Smooth muscle cell (in vitro differentiated cells): Measurements from ENCODE around the gene TGM6. TPM values are rescaled to one million over a fixed set of nuclear protein-coding genes. Genes with fewer than 3 reads are reported as not detected.

Experiments used
- DNase-seq: peaks from one replicate; lab custom pipeline; 2025; ENCODE audit not compliant: unreplicated experiment; lab: John Stamatoyannopoulos, UW
- H2AFZ ChIP-seq: fragments of 200-600 bp; sonication (generic); 2 replicates; pipeline ENCODE4 v1.6.0; 2016; ENCODE audit warnings: antibody characterized with exemption, low read depth, mild to moderate bottlenecking
- H3F3A ChIP-seq: fragments of 200-600 bp; sonication (generic); 2 replicates; pipeline ENCODE4 v1.6.0; 2017; ENCODE audit warnings: antibody characterized with exemption, low read depth
- H3K27ac ChIP-seq: fragments of 200-600 bp; sonication (generic); 2 replicates; pipeline ENCODE4 v1.5.1; 2016; ENCODE audit warnings: low read depth, mild to moderate bottlenecking
- H3K27me3 ChIP-seq: fragments of 200-600 bp; sonication (generic); 2 replicates; pipeline ENCODE4 v1.6.1; 2016; ENCODE audit warnings: low read depth, mild to moderate bottlenecking
- H3K36me3 ChIP-seq: fragments of 200-600 bp; sonication (generic); 2 replicates; pipeline ENCODE4 v1.5.1; 2016; ENCODE audit warnings: low read depth
- H3K4me1 ChIP-seq: fragments of 200-600 bp; sonication (generic); 2 replicates; pipeline ENCODE4 v1.5.1; 2016; ENCODE audit warnings: low read depth
- H3K4me2 ChIP-seq: fragments of 200-600 bp; sonication (generic); 2 replicates; pipeline ENCODE4 v1.6.0; 2016; ENCODE audit warnings: mild to moderate bottlenecking
- H3K4me3 ChIP-seq: fragments of 200-600 bp; sonication (generic); 2 replicates; pipeline ENCODE4 v1.5.1; 2016; ENCODE audit warnings: mild to moderate bottlenecking
- H3K79me2 ChIP-seq: fragments of 200-600 bp; sonication (generic); 2 replicates; pipeline ENCODE4 v1.6.0; 2016; ENCODE audit warnings: low read depth, mild to moderate bottlenecking
- H3K9ac ChIP-seq: fragments of 200-600 bp; sonication (generic); 2 replicates; pipeline ENCODE4 v1.6.0; 2016; ENCODE audit warnings: low read depth
- H3K9me3 ChIP-seq: fragments of 200-600 bp; sonication (generic); replicated peaks from 2 replicates; pipeline ENCODE4 v1.5.1; 2016; ENCODE audit warnings: low read depth
- H4K20me1 ChIP-seq: fragments of 200-600 bp; sonication (generic); 2 replicates; pipeline ENCODE4 v1.6.0; 2016; ENCODE audit warnings: low read depth
- WGBS: methylation state at CpG from one replicate; pipeline ENCODE4 v1.1.7; 2016; ENCODE audit warnings: low lambda C conversion rate; 5-methylcytosine and 5-hydroxymethylcytosine counted together
- polyA plus RNA-seq: library from polyadenylated mRNA; unstranded; fragments of >200 nt; fragmentation: Nextera tagmentation; extraction: Ambion mirVana; gene quantifications from 2 replicates; pipeline ENCODE4 v1.2.1, GENCODE V29; 2016
- total RNA-seq: library from RNA; depleted of rRNA; stranded (reverse); fragments of >200 nt; gene quantifications from 2 replicates; pipeline ENCODE4 v1.2.3, GENCODE V29; 2014
- TF ChIP-seq, protein P1 (sequence below): fragments of 200-600 bp; sonication (generic); IDR thresholded peaks from 2 replicates; pipeline ENCODE4 v1.5.1; 2017; ENCODE audit warnings: borderline replicate concordance, mild to moderate bottlenecking, antibody characterized with exemption; ENCODE audit not compliant: insufficient read depth, poor library complexity, severe bottlenecking

Gene TGM6
- total and polyA plus RNA-seq, 2 experiments from 2014 or later, result not detected

DNA sequence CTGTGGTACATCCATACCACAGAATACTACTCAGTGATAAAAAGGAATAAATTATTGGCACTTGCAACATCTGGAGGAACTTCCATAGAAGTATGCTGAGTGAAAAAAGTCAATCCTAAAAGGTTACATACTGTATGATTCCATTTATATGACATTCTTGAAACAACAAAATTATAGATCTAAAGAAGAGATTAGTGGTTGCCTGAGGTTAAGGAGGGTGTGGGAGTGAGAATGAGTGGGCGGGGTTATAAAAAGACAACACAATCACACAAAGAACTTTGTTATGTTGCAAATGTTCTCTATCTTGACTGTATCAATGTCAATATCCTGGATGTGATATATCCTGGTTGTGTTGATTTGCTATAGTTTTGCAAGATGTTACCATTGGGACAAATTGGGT lies 68.7 kb downstream of the TGM6 start:
- TF ChIP-seq, protein P1, sequence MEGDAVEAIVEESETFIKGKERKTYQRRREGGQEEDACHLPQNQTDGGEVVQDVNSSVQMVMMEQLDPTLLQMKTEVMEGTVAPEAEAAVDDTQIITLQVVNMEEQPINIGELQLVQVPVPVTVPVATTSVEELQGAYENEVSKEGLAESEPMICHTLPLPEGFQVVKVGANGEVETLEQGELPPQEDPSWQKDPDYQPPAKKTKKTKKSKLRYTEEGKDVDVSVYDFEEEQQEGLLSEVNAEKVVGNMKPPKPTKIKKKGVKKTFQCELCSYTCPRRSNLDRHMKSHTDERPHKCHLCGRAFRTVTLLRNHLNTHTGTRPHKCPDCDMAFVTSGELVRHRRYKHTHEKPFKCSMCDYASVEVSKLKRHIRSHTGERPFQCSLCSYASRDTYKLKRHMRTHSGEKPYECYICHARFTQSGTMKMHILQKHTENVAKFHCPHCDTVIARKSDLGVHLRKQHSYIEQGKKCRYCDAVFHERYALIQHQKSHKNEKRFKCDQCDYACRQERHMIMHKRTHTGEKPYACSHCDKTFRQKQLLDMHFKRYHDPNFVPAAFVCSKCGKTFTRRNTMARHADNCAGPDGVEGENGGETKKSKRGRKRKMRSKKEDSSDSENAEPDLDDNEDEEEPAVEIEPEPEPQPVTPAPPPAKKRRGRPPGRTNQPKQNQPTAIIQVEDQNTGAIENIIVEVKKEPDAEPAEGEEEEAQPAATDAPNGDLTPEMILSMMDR, result no peak
- 97% methylated on average over 1 of the region's 1 CpG for WGBS
- no peak for DNase-seq
- H3K4me2 ChIP-seq, result no peak overlapping the region
- H3K27me3 ChIP-seq, result no peaks in the 10 kb centered on the region
- H3K4me1 ChIP-seq, result no peaks in the 10 kb centered on the region
- H3K9me3 ChIP-seq, result no peaks in the 10 kb centered on the region
- H3K79me2 ChIP-seq, result no peaks in the 10 kb centered on the region
- no peak overlapping the region for H3K9ac ChIP-seq
- H3K27ac ChIP-seq, result no peak overlapping the region
- H3K4me3 ChIP-seq, result no peak overlapping the region
- H3K36me3 ChIP-seq, result no peaks in the 10 kb centered on the region
- no peaks in the 10 kb centered on the region for H4K20me1 ChIP-seq
- no peaks in the 10 kb centered on the region for H3F3A ChIP-seq
- H2AFZ ChIP-seq, result no peak overlapping the region

DNA sequence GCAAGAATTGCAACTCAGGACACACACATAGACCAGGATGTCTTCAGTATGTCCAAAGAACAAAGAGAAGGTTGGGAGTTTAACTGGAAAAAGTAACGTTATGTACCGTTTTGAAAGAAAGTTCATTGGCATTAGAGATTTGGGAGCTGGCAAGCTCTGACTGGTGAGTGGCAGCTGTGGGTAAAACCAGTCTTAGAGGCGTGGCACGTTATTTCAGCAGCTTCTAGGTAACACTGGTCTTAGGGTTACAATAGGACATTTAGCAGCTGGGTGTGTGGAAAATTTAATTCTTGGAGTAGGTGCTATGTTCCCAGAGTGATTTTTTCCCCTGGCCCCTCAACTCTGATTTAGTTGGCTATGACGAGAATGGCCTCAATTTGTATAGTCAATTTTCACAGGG lies 70.7 kb downstream of the TGM6 start:
- Histone ChIP-seq H3K4me1 (no peaks in the 10 kb centered on the region), H3K79me2 (no peaks in the 10 kb centered on the region), H3K4me3 (no peak overlapping the region), H3K4me2 (no peak overlapping the region), H2AFZ (no peak overlapping the region), H4K20me1 (no peaks in the 10 kb centered on the region), H3K36me3 (no peaks in the 10 kb centered on the region), H3K27me3 (no peaks in the 10 kb centered on the region), H3K9ac (no peak overlapping the region), H3K9me3 (no peaks in the 10 kb centered on the region), H3F3A (no peaks in the 10 kb centered on the region), H3K27ac (no peak overlapping the region)
- no peak for DNase-seq
- TF ChIP-seq, protein P1, result no peak
- WGBS, result 96% methylated on average over 5 of the region's 5 CpGs

DNA sequence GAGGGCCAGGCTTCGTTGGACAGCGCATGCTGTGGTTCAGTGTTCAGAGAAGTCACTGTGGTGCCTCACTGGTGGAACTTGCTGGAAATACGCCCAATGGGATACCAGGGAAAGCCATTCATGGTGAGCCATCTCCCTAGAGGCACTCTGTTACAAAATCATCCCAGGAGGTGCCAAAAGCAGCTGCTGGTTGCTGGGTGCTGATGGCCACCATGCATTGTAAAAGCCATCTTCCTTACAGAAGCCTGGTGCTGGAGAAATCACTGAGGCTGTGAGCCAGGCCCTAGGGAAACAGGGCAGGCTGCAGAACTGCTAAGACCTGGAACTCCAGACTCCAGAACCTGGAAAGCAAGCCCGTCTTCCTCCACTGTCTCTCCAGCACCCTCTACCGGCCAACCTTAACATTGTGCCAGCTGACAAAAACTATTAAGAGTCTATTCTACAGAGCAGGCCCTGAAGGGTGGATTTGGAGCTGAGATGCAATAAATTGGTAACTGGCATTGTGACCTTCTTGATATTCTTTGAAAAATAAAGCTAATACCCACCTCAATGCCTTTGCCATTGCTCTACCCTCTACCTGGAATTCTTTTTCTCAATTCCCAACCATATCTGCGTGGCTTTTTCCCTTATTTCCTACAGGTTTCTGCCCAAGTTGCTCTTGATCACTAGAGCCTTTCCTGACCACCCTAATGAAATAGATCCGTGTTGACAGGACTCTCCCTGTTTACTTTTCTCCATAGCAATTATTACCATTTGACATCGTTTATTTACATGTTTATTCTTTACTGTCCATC lies 71.4 kb downstream of the TGM6 start:
- peak; percentile 30 for DNase-seq
- Histone ChIP-seq H3K27me3 (no peaks in the 10 kb centered on the region), H2AFZ (no peak overlapping the region), H4K20me1 (no peaks in the 10 kb centered on the region), H3K27ac (no peak overlapping the region), H3K4me2 (no peak overlapping the region), H3K9ac (no peak overlapping the region), H3K4me1 (no peaks in the 10 kb centered on the region), H3K4me3 (no peak overlapping the region), H3F3A (no peaks in the 10 kb centered on the region), H3K36me3 (no peaks in the 10 kb centered on the region), H3K79me2 (no peaks in the 10 kb centered on the region), H3K9me3 (no peaks in the 10 kb centered on the region)
- WGBS, result 55% methylated on average over 8 of the region's 8 CpGs
- TF ChIP-seq, protein P1, result peak; percentile 85

DNA sequence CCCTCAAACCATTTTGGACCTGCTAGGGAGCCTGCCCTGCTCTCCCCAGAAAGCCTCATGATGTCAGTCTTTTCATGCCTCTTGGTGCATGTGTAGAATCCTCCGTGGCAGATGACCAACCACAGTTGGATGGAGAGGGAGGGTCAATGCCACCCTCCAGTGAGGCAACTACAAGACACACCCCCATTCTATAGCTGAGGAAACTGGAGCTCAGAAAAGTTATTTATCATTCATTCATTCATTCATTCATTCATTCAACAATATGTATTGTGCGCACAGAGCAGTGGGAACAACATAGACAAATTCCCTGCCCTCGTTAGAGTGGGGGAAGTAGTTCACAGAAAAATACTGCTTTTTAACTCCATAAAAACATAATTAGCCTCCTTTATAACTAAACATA lies 73.1 kb downstream of the TGM6 start:
- Histone ChIP-seq H3K36me3 (no peaks in the 10 kb centered on the region), H3K27ac (no peak overlapping the region), H3F3A (no peaks in the 10 kb centered on the region), H3K4me3 (no peak overlapping the region), H3K9ac (no peak overlapping the region), H3K4me1 (no peaks in the 10 kb centered on the region), H4K20me1 (no peaks in the 10 kb centered on the region), H3K4me2 (no peak overlapping the region), H3K27me3 (no peaks in the 10 kb centered on the region), H2AFZ (no peak overlapping the region), H3K79me2 (no peaks in the 10 kb centered on the region), H3K9me3 (no peaks in the 10 kb centered on the region)
- DNase-seq, result no peak
- TF ChIP-seq, protein P1, result no peak
- WGBS, result 84% methylated on average over 3 of the region's 3 CpGs
